K562 (cell line): ENCODE measurements around the gene GPR27. TPM values are rescaled to one million over a fixed set of nuclear protein-coding genes. Genes with fewer than 3 reads are reported as not detected.
A peak's percentile ranks its signal among the peaks of the same experiment; 100 is the strongest.

Source experiments
- ATAC-seq: fragments of 200-7000 bp; cut with Tn5 transposase; 3 replicates; pipeline ENCODE4 v1.9.1; 2020; ENCODE audit warnings: moderate library complexity
- BruUV-seq: library from RNA; stranded (reverse); fragments of 400-500 nt; replicated peaks from 2 replicates; lab custom pipeline; 2021; lab: Mats Ljungman, UMichigan
- CTCF ChIA-PET: fragments of 300-600 bp; formaldehyde crosslinking; extraction: SDS; loops from one replicate; lab custom pipeline; 2021; ENCODE audit warnings: low intra/inter-chr PET ratio; lab: Yijun Ruan, JAX
- POLR2A ChIA-PET: fragments of 300-600, 350-650 bp; sonication (Branson Sonifier 250); formaldehyde crosslinking; extraction: SDS; loops from one replicate; lab custom pipeline; 2021; ENCODE audit warnings: antibody characterized with exemption, inconsistent platforms; lab: Yijun Ruan, JAX
- DNase-seq, 4 experiments: peaks; one replicate each; pipeline versions ENCODE4 v3.0.0 to v3.0.0-alpha.2; 2011 to 2018; ENCODE audit warnings: low spot score in 3 of 4, mixed read lengths in 3 of 4; ENCODE audit errors: extremely low read depth in 1 of 4
- FAIRE-seq: peaks from 2 replicates; lab custom pipeline; 2011; peaks lifted over from hg19 to GRCh38; lab: Jason Lieb, UNC
- H2AFZ ChIP-seq: 2 replicates; pipeline ENCODE4 v1.6.0; 2011; ENCODE audit warnings: low read depth, low read length, control low read depth, inconsistent platforms
- H3K27ac ChIP-seq: fragments of 200-600 bp; 3 replicates; pipeline ENCODE4 v1.8.0; 2011; ENCODE audit warnings: low read depth, mild to moderate bottlenecking, control low read depth, inconsistent platforms, low read length, moderate library complexity, mixed read lengths; ENCODE audit errors: extremely low read depth
- H3K27me3 ChIP-seq, 2 experiments: fragments of 300-600 bp in 1 of 2; 2 replicates in 1 of 2; 3 replicates in 1 of 2; pipeline versions ENCODE4 v1.6.0 to v1.8.0; 2011; ENCODE audit warnings: inconsistent platforms in 2 of 2, low read length in 2 of 2, mild to moderate bottlenecking in 1 of 2, mixed read lengths in 1 of 2, moderate library complexity in 1 of 2; ENCODE audit not compliant: control insufficient read depth in 2 of 2, insufficient read depth in 2 of 2
- H3K36me3 ChIP-seq: fragments of 300-600 bp; 3 replicates; pipeline ENCODE4 v1.8.0; 2011; ENCODE audit warnings: mild to moderate bottlenecking, low read length, inconsistent platforms; ENCODE audit not compliant: control insufficient read depth, insufficient read depth
- H3K4me1 ChIP-seq, 2 experiments: fragments of 200-600 bp in 1 of 2; replicated peaks in 1 of 2; 2 replicates in 1 of 2; 3 replicates in 1 of 2; pipeline versions ENCODE4 v1.5.1 to v1.8.0; 2011; ENCODE audit warnings: inconsistent platforms in 2 of 2, low read length in 2 of 2, mild to moderate bottlenecking in 1 of 2, mixed read lengths in 1 of 2, moderate library complexity in 1 of 2; ENCODE audit not compliant: control insufficient read depth in 2 of 2, insufficient read depth in 2 of 2
- H3K4me2 ChIP-seq: 2 replicates; pipeline ENCODE4 v1.6.1; 2011; ENCODE audit warnings: low read length, control low read depth, inconsistent platforms, mixed read lengths; ENCODE audit not compliant: insufficient read depth
- H3K4me3 ChIP-seq: fragments of 200-600 bp; sonication (generic), shearing (Covaris generic); 2 replicates; pipeline ENCODE4 v1.5.1; 2016; ENCODE audit warnings: control low read depth, inconsistent platforms
- H3K79me2 ChIP-seq: fragments of 200-600 bp; 3 replicates; pipeline ENCODE4 v1.8.0; 2011; ENCODE audit warnings: low read length, inconsistent platforms; ENCODE audit not compliant: control insufficient read depth, insufficient read depth
- H3K9ac ChIP-seq, 2 experiments: 2 replicates each; pipeline versions ENCODE4 v1.6.0 to v1.6.1; 2011; ENCODE audit warnings: low read depth in 2 of 2, low read length in 2 of 2, control low read depth in 1 of 2, inconsistent platforms in 1 of 2, mild to moderate bottlenecking in 1 of 2, mixed read lengths in 1 of 2; ENCODE audit not compliant: insufficient read depth in 1 of 2
- H3K9me1 ChIP-seq: one replicate; pipeline ENCODE4 v1.6.0; 2011; ENCODE audit warnings: inconsistent platforms, mild to moderate bottlenecking, low read length, moderate library complexity; ENCODE audit not compliant: control insufficient read depth, insufficient read depth
- H3K9me3 ChIP-seq: replicated peaks from 2 replicates; pipeline ENCODE4 v1.5.1; 2011; ENCODE audit warnings: low read depth, low read length, inconsistent platforms; ENCODE audit not compliant: control insufficient read depth, insufficient read depth
- H4K20me1 ChIP-seq: replicated peaks from 2 replicates; pipeline ENCODE4 v1.6.1; 2011; ENCODE audit warnings: low read length, inconsistent platforms, mixed read lengths; ENCODE audit not compliant: control insufficient read depth, insufficient read depth
- MECOM ChIP-seq: fragments of 250-450 bp; sonication (Bioruptor Pico); IDR thresholded peaks from 2 replicates; pipeline ENCODE4 v1.8.0; 2022; ENCODE audit warnings: inconsistent platforms
- REST ChIP-seq, 2 experiments: fragments of 450-650 bp; formaldehyde crosslinking in 1 of 2; IDR thresholded peaks; 2 replicates each; pipeline versions ENCODE4 v1.4.0 to v1.6.1; 2014 to 2020; ENCODE audit warnings: mild to moderate bottlenecking in 2 of 2, borderline replicate concordance in 1 of 2, low read depth in 1 of 2
- WGBS: fragments of 100-300 bp; shearing (Covaris generic); methylation state at CpG from one replicate; pipeline ENCODE4 v1.1.6; 2016; ENCODE audit warnings: low coverage, mixed read lengths; ENCODE audit not compliant: insufficient coverage; ENCODE audit errors: missing lambda C conversion rate; 5-methylcytosine and 5-hydroxymethylcytosine counted together
- in situ Hi-C: fragments of 300-500 bp; cut with MboI; formaldehyde crosslinking; loops from 4 replicates; pipeline ENCODE4 v1.15.0; 2018; ENCODE audit warnings: inconsistent platforms, mixed read lengths
- intact Hi-C: fragments of 100-400 bp; cut with micrococcal nuclease; formaldehyde crosslinking; loops from 2 replicates; pipeline ENCODE4 v1.14.2; 2022
- polyA plus RNA-seq, 8 experiments: library from polyadenylated mRNA; depleted of rRNA in 4 of 8; stranded (reverse) in 5 of 8; unstranded in 3 of 8; fragments of >200 nt; fragmentation: Nextera tagmentation in 2 of 8; fragmentation: Illumina TruSeq in 1 of 8; extraction: Ambion mirVana in 2 of 8; extraction: Trizol in 1 of 8; gene quantifications; 2 replicates each; pipeline versions ENCODE4 v1.2.1 to v1.2.3, GENCODE V29; 2011 to 2014; ENCODE audit warnings: inconsistent platforms in 1 of 8, missing spikeins in 1 of 8
- total RNA-seq, 7 experiments: library from RNA; depleted of rRNA in 6 of 7; stranded (reverse); fragments of >200 nt in 6 of 7; fragmentation: Illumina TruSeq in 2 of 7; extraction: Trizol in 2 of 7; gene quantifications; 2 replicates each; pipeline versions ENCODE4 v1.2.1 to v1.2.3, GENCODE V29; 2011 to 2021; ENCODE audit warnings: low replicate concordance in 1 of 7

The GPR27 gene
- total and polyA plus RNA-seq, 9 of the 15 experiments (the other 6 are each of a cell fraction or from before 2014, with no cell fraction given) = not detected

DNA sequence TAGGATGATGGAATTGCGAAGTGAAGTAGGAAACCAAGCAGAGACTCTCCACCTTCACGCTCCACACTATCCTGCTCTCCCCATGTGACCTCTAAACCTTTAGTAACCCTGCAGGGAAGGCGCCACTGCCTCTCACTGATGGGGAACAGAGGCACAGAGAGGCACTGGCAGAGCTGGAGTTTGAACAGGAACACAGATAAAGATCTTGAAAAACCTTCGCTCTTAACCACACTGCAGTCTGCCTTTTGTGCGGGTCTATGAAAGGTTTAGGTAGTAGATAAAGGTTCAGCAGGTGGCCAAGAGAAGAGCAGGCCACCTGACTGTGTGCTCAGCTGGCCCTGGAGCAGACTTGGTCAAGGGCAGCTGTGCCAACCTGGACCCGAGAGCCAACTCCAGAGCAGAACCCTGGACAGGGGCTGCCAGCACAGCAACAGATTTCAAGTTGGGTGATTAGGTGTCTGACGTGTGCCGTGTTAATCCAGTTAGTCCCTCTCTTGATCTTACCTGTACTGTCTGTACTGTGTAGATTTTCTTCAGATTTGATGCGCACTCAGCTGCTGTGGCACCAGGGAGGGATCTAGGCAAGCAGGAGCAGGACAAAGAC is 43.6 kb upstream of the GPR27 start:
- ChIA-PET POLR2A (no interaction called here), CTCF (interaction anchor here (0.6 to 1.1 kb wide), 2 partner anchors 1113 to 1307 kb away, joined by 3 to 4 read pairs; no protein-coding TSS in a partner anchor)
- H3K9me1 ChIP-seq = no peaks in the 10 kb centered on the region
- intact Hi-C loops = loop anchor here (5.0 to 10.0 kb wide), 5 partner anchors 147 to 1375 kb away; no protein-coding TSS in a partner anchor
- WGBS = 27% methylated on average over 9 of the region's 9 CpGs
- no peak overlapping the region for H3K9ac ChIP-seq
- H4K20me1 ChIP-seq = no peaks in the 10 kb centered on the region
- no peak for DNase-seq
- H3K27me3 ChIP-seq = peaks cover 2 to 7% of the 10 kb centered on the region in 2 experiments; a peak in 3 of 5 replicates
- ATAC-seq = no peak
- BruUV-seq = no TSS peak
- no peaks in the 10 kb centered on the region for H3K36me3 ChIP-seq
- H3K4me1 ChIP-seq = no peaks in the 10 kb centered on the region
- no peak overlapping the region for H3K4me3 ChIP-seq
- no peak overlapping the region for H2AFZ ChIP-seq
- TF ChIP-seq MECOM (CRISPR knock-in tag) (no peak), REST (IDR thresholded peaks at IDR 0.05; ENCODE audit: borderline replicate concordance) (0 out of 2 replicates have a peak, but pooled peaks have one; percentile 14), REST (CRISPR knock-in tag; IDR thresholded peaks at IDR 0.05; ENCODE audit: low read depth) (no peak)
- no peaks in the 10 kb centered on the region for H3K79me2 ChIP-seq
- no peak overlapping the region for H3K4me2 ChIP-seq
- in situ Hi-C loops = loop anchor here (10.0 to 25.0 kb wide), 2 partner anchors 1115 to 1377 kb away; no protein-coding TSS in a partner anchor
- H3K27ac ChIP-seq = no peak overlapping the region
- no peak for FAIRE-seq
- no peaks in the 10 kb centered on the region for H3K9me3 ChIP-seq
